HCT116 (cell line): Measurements from ENCODE around the gene DBP. TPM values are rescaled to one million over a fixed set of nuclear protein-coding genes. Genes with fewer than 3 reads are reported as not detected.

Experiments
- ATAC-seq: fragments of 200-7000 bp; cut with Tn5 transposase; 2 replicates; pipeline ENCODE4 v1.9.1; 2020; ENCODE audit warnings: mild to moderate bottlenecking, moderate library complexity
- BruUV-seq: library from RNA; stranded (reverse); fragments of 400-500 nt; replicated peaks from 2 replicates; lab custom pipeline; 2021; lab: Mats Ljungman, UMichigan
- CTCF ChIA-PET: fragments of 300-600 bp; sonication (Branson Sonifier 250); formaldehyde crosslinking; loops from one replicate; lab custom pipeline; 2021; ENCODE audit warnings: antibody characterized with exemption; lab: Charles Lee
- POLR2A ChIA-PET: fragments of 300-600, 350-600 bp; sonication (Branson Sonifier 250); formaldehyde crosslinking; loops from one replicate; lab custom pipeline; 2021; ENCODE audit warnings: antibody characterized with exemption; lab: Charles Lee
- RAD21 ChIA-PET, 2 experiments: fragments of 300-600 bp; sonication (Branson Sonifier 250); formaldehyde crosslinking; loops; one replicate each; lab custom pipeline; 2023; ENCODE audit warnings: low total read pairs in 2 of 2; ENCODE audit not compliant: uncharacterized antibody in 2 of 2, unreplicated experiment in 2 of 2, low non-redundant PET in 1 of 2; lab: Charles Lee
- DNase-seq: peaks from one replicate; pipeline ENCODE4 v3.0.0-alpha.2; 2010; ENCODE audit warnings: low read depth, low spot score
- H2AFZ ChIP-seq: fragments of 200-600 bp; shearing (Covaris generic), sonication (generic); 2 replicates; pipeline ENCODE4 v1.6.1; 2017; ENCODE audit warnings: low read depth, mixed run types, mixed read lengths, antibody characterized with exemption, low read length; ENCODE audit not compliant: poor library complexity, severe bottlenecking
- H3K27ac ChIP-seq: 2 replicates; pipeline ENCODE4 v1.5.1; 2012; ENCODE audit warnings: low read depth, low read length
- H3K27me3 ChIP-seq: fragments of 200-600 bp; sonication (generic); 2 replicates; pipeline ENCODE4 v1.6.1; 2016; ENCODE audit warnings: mixed run types, low read length, mixed read lengths; ENCODE audit not compliant: insufficient read depth
- H3K36me3 ChIP-seq, 2 experiments: fragments of 200-500 bp in 1 of 2; fragments of 200-600 bp in 1 of 2; sonication (Bioruptor generic) in 1 of 2; sonication (generic) in 1 of 2; 2 replicates each; pipeline versions ENCODE4 v1.5.1 to v1.6.1; 2014 to 2016; ENCODE audit warnings: low read length in 2 of 2, inconsistent platforms in 1 of 2, mixed read lengths in 1 of 2, mixed run types in 1 of 2; ENCODE audit not compliant: insufficient read depth in 2 of 2, control insufficient read depth in 1 of 2
- H3K4me1 ChIP-seq, 2 experiments: fragments of 200-600 bp in 1 of 2; sonication (generic) in 1 of 2; 2 replicates each; pipeline versions ENCODE4 v1.5.1 to v1.6.1; 2012 to 2017; ENCODE audit warnings: low read length in 2 of 2, inconsistent platforms in 1 of 2, mild to moderate bottlenecking in 1 of 2, mixed read lengths in 1 of 2, mixed run types in 1 of 2, moderate library complexity in 1 of 2; ENCODE audit not compliant: insufficient read depth in 2 of 2, control insufficient read depth in 1 of 2
- H3K4me2 ChIP-seq: fragments of 200-600 bp; sonication (generic); 2 replicates; pipeline ENCODE4 v1.6.1; 2017; ENCODE audit warnings: mixed run types, low read length, mixed read lengths
- H3K4me3 ChIP-seq, 2 experiments: fragments of 200-600 bp in 1 of 2; sonication (generic) in 1 of 2; replicated peaks in 1 of 2; 2 replicates each; pipeline ENCODE4 v1.5.1; 2011 to 2016; ENCODE audit warnings: low read length in 2 of 2, control low read depth in 1 of 2, low read depth in 1 of 2, mild to moderate bottlenecking in 1 of 2, mixed read lengths in 1 of 2, mixed run types in 1 of 2
- H3K79me2 ChIP-seq: fragments of 200-600 bp; sonication (generic); 2 replicates; pipeline ENCODE4 v1.6.1; 2017; ENCODE audit warnings: mild to moderate bottlenecking, mixed run types, low read length, moderate library complexity, mixed read lengths; ENCODE audit not compliant: insufficient read depth
- H3K9ac ChIP-seq: fragments of 200-600 bp; sonication (generic); 2 replicates; pipeline ENCODE4 v1.6.1; 2016; ENCODE audit warnings: low read length, mixed read lengths
- H3K9me2 ChIP-seq: fragments of 200-600 bp; sonication (generic), shearing (Covaris generic); 2 replicates; pipeline ENCODE4 v1.6.1; 2017; ENCODE audit warnings: mixed run types, mild to moderate bottlenecking, moderate library complexity; ENCODE audit not compliant: insufficient read depth
- H3K9me3 ChIP-seq, 2 experiments: fragments of 200-500 bp in 1 of 2; fragments of 200-600 bp in 1 of 2; sonication (Bioruptor generic) in 1 of 2; sonication (generic) in 1 of 2; 2 replicates each; pipeline ENCODE4 v1.6.1; 2014 to 2017; ENCODE audit warnings: low read length in 2 of 2, mixed read lengths in 2 of 2, inconsistent platforms in 1 of 2, low read depth in 1 of 2, mild to moderate bottlenecking in 1 of 2, mixed run types in 1 of 2, moderate library complexity in 1 of 2; ENCODE audit not compliant: control insufficient read depth in 1 of 2, insufficient read depth in 1 of 2
- H4K20me1 ChIP-seq: fragments of 200-600 bp; sonication (generic), shearing (Covaris generic); 2 replicates; pipeline ENCODE4 v1.6.1; 2017; ENCODE audit warnings: mixed run types, mild to moderate bottlenecking, moderate library complexity; ENCODE audit not compliant: insufficient read depth
- CBX3 ChIP-seq: IDR thresholded peaks from 2 replicates; pipeline ENCODE4 v1.6.1; 2012; ENCODE audit warnings: low read depth
- EZH2phosphoT487 ChIP-seq: fragments of 200-600 bp; IDR thresholded peaks from 2 replicates; pipeline ENCODE4 v1.6.1; 2018; ENCODE audit warnings: antibody characterized with exemption, borderline replicate concordance
- FOSL1 ChIP-seq: IDR thresholded peaks from 2 replicates; pipeline ENCODE4 v1.6.1; 2012; ENCODE audit warnings: low read depth
- RAD21 ChIP-seq: IDR thresholded peaks from 2 replicates; pipeline ENCODE4 v1.6.1; 2012; ENCODE audit warnings: low read depth, mild to moderate bottlenecking
- ZBTB33 ChIP-seq: IDR thresholded peaks from 2 replicates; pipeline ENCODE4 v1.6.1; 2011; ENCODE audit warnings: mild to moderate bottlenecking, low read length, moderate library complexity; ENCODE audit not compliant: insufficient replicate concordance; ENCODE audit errors: extremely low read depth
- ZNF274 ChIP-seq: fragments of 200-500 bp; sonication (Bioruptor generic); IDR thresholded peaks from 2 replicates; pipeline ENCODE4 v1.6.1; 2014; ENCODE audit warnings: mild to moderate bottlenecking, low read depth, low read length, inconsistent platforms
- intact Hi-C: fragments of 100-400 bp; cut with micrococcal nuclease; formaldehyde crosslinking; loops from 2 replicates; pipeline ENCODE4 v1.10.0; 2022
- total RNA-seq: library from RNA; stranded (reverse); gene quantifications from one replicate; pipeline ENCODE4 v1.2.1, GENCODE V29; 2021; ENCODE audit not compliant: unreplicated experiment

DBP gene
- total RNA-seq, 1 experiment from 2014 or later, result 45.9 TPM

GRCh38 chr19:48673436-48674100 is 36.4 kb upstream of the DBP start:
- no peak for TF ChIP-seq CBX3
- TF ChIP-seq FOSL1, result no peak
- TF ChIP-seq RAD21, result no peak
- no peak for TF ChIP-seq EZH2phosphoT487
- TF ChIP-seq ZNF274, result no peak
- no peaks in the 10 kb centered on the region for H3K9me2 ChIP-seq
- no peak overlapping the region for H3K4me2 ChIP-seq
- H3K27me3 ChIP-seq, result no peaks in the 10 kb centered on the region
- H3K36me3 ChIP-seq, result no peaks in the 10 kb centered on the region
- no peak overlapping the region for H2AFZ ChIP-seq
- H3K27ac ChIP-seq, result no peak overlapping the region
- RAD21 ChIA-PET, result no interaction called here
- no peaks in the 10 kb centered on the region for H3K9me3 ChIP-seq
- H3K9ac ChIP-seq, result no peak overlapping the region
- no peaks in the 10 kb centered on the region for H3K79me2 ChIP-seq
- BruUV-seq, result no TSS peak
- CTCF ChIA-PET, result interaction anchor here (3.0 to 3.1 kb wide), 2 partner anchors 23 to 65 kb away, joined by 12 to 16 read pairs; partner anchors contain the start of gene FUT2
- peaks cover 8 to 21% of the 10 kb centered on the region in 2 experiments for H3K4me1 ChIP-seq
- H3K4me3 ChIP-seq, result no peak overlapping the region
- no peaks in the 10 kb centered on the region for H4K20me1 ChIP-seq
- ATAC-seq (no peak), DNase-seq (no peak)
- POLR2A ChIA-PET, result no interaction called here
- intact Hi-C loops, result loop anchor here (1.0 to 2.0 kb wide), 2 partner anchors 41 to 65 kb away; no protein-coding TSS in a partner anchor

- Histone ChIP-seq H3K9me3 (no peaks in the 10 kb centered on the region), H2AFZ (no peak within 1 kb of the TSS), H4K20me1 (no peaks in the 10 kb centered on the region), H3K27ac (no peak within 1 kb of the TSS), H3K4me2 (no peak within 1 kb of the TSS), H3K9me2 (no peaks in the 10 kb centered on the region)
- RAD21 ChIA-PET, result no interaction called here
- no TSS peak for BruUV-seq
- POLR2A ChIA-PET, result no interaction called here
- no peak for ATAC-seq
- intact Hi-C loops, result no loop called here
- TF ChIP-seq ZBTB33, result no peak
- TF ChIP-seq, all 23 proteins: peak for 0
- H3K36me3 ChIP-seq, result no peaks in the 10 kb centered on the region
- H3K9ac ChIP-seq, result no peak within 1 kb of the TSS
- peaks cover 4 to 15% of the 10 kb centered on the region in 2 experiments for H3K4me1 ChIP-seq
- H3K79me2 ChIP-seq, result no peaks in the 10 kb centered on the region
- CTCF ChIA-PET, result no interaction called here
- no peak within 1 kb of the TSS for H3K4me3 ChIP-seq
- no peak for DNase-seq
- H3K27me3 ChIP-seq, result no peaks in the 10 kb centered on the region
Observed at GRCh38 chr19:48672994-48673393, 35.8 kb upstream of the DBP start, which contains the start of gene NTN5. Gene NTN5 (minus strand): TSS chr19:48673017. CDS start chr19:48670986, 2,031 bp downstream.
